ENCODE data around the gene GATA2.

DNA sequence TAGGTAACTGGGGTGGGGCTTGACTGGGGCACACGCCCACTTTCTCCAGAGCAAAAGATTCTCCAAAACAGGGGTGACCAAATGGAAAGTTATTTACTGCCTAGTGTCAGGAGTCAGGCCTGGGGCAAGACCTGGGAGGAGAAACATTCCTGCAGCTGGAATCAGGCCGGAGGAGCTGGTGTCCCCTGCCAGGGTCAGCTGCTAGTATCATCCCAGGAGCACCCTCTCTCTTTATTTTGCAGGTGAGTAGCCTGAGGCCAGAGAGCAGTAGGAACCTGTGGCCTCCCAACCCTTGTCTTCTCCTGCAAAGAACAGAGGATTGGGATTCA lies 59.2 kb downstream of the GATA2 start:
- TF ChIP-seq, protein P1, sequence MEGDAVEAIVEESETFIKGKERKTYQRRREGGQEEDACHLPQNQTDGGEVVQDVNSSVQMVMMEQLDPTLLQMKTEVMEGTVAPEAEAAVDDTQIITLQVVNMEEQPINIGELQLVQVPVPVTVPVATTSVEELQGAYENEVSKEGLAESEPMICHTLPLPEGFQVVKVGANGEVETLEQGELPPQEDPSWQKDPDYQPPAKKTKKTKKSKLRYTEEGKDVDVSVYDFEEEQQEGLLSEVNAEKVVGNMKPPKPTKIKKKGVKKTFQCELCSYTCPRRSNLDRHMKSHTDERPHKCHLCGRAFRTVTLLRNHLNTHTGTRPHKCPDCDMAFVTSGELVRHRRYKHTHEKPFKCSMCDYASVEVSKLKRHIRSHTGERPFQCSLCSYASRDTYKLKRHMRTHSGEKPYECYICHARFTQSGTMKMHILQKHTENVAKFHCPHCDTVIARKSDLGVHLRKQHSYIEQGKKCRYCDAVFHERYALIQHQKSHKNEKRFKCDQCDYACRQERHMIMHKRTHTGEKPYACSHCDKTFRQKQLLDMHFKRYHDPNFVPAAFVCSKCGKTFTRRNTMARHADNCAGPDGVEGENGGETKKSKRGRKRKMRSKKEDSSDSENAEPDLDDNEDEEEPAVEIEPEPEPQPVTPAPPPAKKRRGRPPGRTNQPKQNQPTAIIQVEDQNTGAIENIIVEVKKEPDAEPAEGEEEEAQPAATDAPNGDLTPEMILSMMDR (conservative IDR thresholded peaks at IDR 0.05; ENCODE audit: low read depth in 2 of 2) = no peak
- TF ChIP-seq, protein P2, sequence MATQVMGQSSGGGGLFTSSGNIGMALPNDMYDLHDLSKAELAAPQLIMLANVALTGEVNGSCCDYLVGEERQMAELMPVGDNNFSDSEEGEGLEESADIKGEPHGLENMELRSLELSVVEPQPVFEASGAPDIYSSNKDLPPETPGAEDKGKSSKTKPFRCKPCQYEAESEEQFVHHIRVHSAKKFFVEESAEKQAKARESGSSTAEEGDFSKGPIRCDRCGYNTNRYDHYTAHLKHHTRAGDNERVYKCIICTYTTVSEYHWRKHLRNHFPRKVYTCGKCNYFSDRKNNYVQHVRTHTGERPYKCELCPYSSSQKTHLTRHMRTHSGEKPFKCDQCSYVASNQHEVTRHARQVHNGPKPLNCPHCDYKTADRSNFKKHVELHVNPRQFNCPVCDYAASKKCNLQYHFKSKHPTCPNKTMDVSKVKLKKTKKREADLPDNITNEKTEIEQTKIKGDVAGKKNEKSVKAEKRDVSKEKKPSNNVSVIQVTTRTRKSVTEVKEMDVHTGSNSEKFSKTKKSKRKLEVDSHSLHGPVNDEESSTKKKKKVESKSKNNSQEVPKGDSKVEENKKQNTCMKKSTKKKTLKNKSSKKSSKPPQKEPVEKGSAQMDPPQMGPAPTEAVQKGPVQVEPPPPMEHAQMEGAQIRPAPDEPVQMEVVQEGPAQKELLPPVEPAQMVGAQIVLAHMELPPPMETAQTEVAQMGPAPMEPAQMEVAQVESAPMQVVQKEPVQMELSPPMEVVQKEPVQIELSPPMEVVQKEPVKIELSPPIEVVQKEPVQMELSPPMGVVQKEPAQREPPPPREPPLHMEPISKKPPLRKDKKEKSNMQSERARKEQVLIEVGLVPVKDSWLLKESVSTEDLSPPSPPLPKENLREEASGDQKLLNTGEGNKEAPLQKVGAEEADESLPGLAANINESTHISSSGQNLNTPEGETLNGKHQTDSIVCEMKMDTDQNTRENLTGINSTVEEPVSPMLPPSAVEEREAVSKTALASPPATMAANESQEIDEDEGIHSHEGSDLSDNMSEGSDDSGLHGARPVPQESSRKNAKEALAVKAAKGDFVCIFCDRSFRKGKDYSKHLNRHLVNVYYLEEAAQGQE (IDR thresholded peaks at IDR 0.05; ENCODE audit: unreplicated experiment) = no peak
- no peak for TF ChIP-seq JUNB (IDR thresholded peaks at IDR 0.05; ENCODE audit: unreplicated experiment)
- TF ChIP-seq EZH2 (IDR thresholded peaks at IDR 0.05; ENCODE audit: low read depth, unreplicated experiment) = no peak
- TF ChIP-seq POLR2AphosphoS5 (IDR thresholded peaks at IDR 0.05; ENCODE audit: low read depth) = no peak
- no peak for TF ChIP-seq ZNF114 (CRISPR knock-in tag; IDR thresholded peaks at IDR 0.05)
- TF ChIP-seq EZH2phosphoT487 (IDR thresholded peaks at IDR 0.05; ENCODE audit: unreplicated experiment) = no peak
- TF ChIP-seq STAT1 (IDR thresholded peaks at IDR 0.05; ENCODE audit: unreplicated experiment) = no peak

All from GM23338 (cell line).